Mucosa of descending colon (tissue), 3 donors: ENCODE data around the gene BOC. TPM values are rescaled to one million over a fixed set of nuclear protein-coding genes. Genes with fewer than 3 reads are reported as not detected.

ENCODE experiments used
- ATAC-seq: fragments of 200-7000 bp; cut with Tn5 transposase; one replicate; pipeline ENCODE4 v1.9.1; 2020; ENCODE audit warnings: mild to moderate bottlenecking, moderate library complexity
- DNase-seq, 3 donors: peaks; one replicate each; pipeline ENCODE4 v3.0.0-alpha.2; 2020
- H3K36me3 ChIP-seq: fragments of 200-600 bp; one replicate; pipeline ENCODE4 v1.8.0; 2021; ENCODE audit warnings: low read depth, mild to moderate bottlenecking
- H3K4me1 ChIP-seq: fragments of 200-600 bp; one replicate; pipeline ENCODE4 v1.8.0; 2021; ENCODE audit warnings: low read depth, mild to moderate bottlenecking
- H3K4me3 ChIP-seq: fragments of 200-600 bp; one replicate; pipeline ENCODE4 v1.8.0; 2021; ENCODE audit warnings: mild to moderate bottlenecking
- H3K9me3 ChIP-seq: fragments of 200-600 bp; one replicate; pipeline ENCODE4 v1.8.0; 2021; ENCODE audit warnings: mild to moderate bottlenecking
- CTCF ChIP-seq: fragments of 200-600 bp; IDR thresholded peaks from one replicate; pipeline ENCODE4 v1.8.0; 2022; ENCODE audit warnings: antibody characterized with exemption, mild to moderate bottlenecking
- intact Hi-C, 2 donors: fragments of 100-400 bp; cut with DNase I in 1 of 2; cut with micrococcal nuclease in 1 of 2; formaldehyde crosslinking; loops; one replicate each; pipeline versions ENCODE4 v1.11.0 to v1.11.1; 2022; cut with DNase I, micrococcal nuclease
- long read RNA-seq, 2 donors: library from polyadenylated mRNA; unstranded; transcript quantifications; one replicate each; pipeline ENCODE4 v2.0.0, GENCODE V29; 2019 to 2021
- total RNA-seq, 3 donors: library from RNA; stranded (reverse); fragmentation: NEBNext Ultra II Directional in 2 of 3; extraction: Animal tissue kit (Norgen Biotek cat#: 25700) in 2 of 3; gene quantifications; one replicate each; pipeline versions ENCODE4 v1.2.1 to v1.2.4, GENCODE V29; 2021 to 2023
- donor health status: DM: no; HTN: no; CAD: no; lungs with moderate emphysema.
- donor health status: DM: no; HTN: no; CAD: no.
- donor health status: DM: no; HTN: yes; CAD: no.

BOC gene, protein sequence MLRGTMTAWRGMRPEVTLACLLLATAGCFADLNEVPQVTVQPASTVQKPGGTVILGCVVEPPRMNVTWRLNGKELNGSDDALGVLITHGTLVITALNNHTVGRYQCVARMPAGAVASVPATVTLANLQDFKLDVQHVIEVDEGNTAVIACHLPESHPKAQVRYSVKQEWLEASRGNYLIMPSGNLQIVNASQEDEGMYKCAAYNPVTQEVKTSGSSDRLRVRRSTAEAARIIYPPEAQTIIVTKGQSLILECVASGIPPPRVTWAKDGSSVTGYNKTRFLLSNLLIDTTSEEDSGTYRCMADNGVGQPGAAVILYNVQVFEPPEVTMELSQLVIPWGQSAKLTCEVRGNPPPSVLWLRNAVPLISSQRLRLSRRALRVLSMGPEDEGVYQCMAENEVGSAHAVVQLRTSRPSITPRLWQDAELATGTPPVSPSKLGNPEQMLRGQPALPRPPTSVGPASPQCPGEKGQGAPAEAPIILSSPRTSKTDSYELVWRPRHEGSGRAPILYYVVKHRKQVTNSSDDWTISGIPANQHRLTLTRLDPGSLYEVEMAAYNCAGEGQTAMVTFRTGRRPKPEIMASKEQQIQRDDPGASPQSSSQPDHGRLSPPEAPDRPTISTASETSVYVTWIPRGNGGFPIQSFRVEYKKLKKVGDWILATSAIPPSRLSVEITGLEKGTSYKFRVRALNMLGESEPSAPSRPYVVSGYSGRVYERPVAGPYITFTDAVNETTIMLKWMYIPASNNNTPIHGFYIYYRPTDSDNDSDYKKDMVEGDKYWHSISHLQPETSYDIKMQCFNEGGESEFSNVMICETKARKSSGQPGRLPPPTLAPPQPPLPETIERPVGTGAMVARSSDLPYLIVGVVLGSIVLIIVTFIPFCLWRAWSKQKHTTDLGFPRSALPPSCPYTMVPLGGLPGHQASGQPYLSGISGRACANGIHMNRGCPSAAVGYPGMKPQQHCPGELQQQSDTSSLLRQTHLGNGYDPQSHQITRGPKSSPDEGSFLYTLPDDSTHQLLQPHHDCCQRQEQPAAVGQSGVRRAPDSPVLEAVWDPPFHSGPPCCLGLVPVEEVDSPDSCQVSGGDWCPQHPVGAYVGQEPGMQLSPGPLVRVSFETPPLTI
- 10 to 100 TPM in 2 of 3 donors, 1 to 10 TPM in 1; 4.9 to 70.9 (median 12.1) TPM for total RNA-seq
- long read RNA-seq, donor 1, full-length matches to known transcripts = 4 of 75 reads
- long read RNA-seq, donor 1, partial matches to known transcripts = 33 of 75 reads
- long read RNA-seq, donor 1, other reads (novel, unspliced or antisense) = 38 of 75 reads
- long read RNA-seq, donor 2, partial matches to known transcripts = 0 of 3 reads
- long read RNA-seq, donor 2, other reads (novel, unspliced or antisense) = 3 of 3 reads

DNA sequence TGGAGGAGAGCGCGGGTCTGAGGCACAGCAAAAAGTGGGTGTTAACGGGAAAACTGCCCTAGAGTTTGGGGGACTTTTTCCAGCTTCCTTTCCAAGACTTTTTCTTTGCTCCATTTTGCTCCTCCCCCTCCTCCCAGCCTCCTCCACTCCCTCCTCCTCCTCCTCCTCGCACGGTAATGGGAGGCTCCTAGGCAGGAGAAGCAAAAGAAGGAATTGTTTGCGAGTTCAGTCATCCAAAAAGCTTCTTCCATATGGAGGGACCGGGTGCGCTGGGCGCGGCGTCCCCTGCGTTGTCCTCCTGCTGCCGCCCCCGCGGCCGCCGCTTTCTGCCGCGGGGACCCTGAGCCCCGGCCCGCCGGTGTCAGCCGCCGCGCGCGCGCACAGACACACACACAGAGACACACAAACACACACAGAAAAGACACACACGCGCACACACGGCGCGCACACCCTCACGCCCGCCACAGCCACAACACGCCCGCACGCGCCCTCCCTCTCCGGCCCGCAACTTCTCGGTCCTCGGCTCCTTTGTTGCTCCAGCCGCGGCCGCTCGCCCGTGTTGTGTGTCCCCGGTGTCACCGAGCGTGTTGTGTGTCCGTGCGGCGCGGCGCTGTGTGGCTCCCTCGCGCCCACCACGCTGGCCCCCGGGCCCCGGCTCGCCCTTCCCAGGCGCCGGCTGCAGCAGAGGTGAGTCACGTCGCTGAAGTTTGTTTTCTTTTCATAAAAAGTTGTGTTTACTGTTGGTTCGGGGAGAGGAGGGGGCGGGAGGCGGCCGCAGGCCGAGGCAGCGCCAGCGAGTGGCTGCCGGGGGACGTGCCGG, at the start of gene BOC:
BOC (plus strand) TSS at position 228 of the 820 bp plus-strand sequence. CDS start 38,246 bp downstream, outside the sequence.
- Histone ChIP-seq H3K9me3 (no peaks in the 10 kb centered on the region), H3K36me3 (no peaks in the 10 kb centered on the region), H3K4me1 (peaks cover 4% of the 10 kb centered on the region), H3K4me3 (peak within 1 kb of the TSS; percentile 19)
- DNase-seq (peak in 1 of 3 donors; percentile 29), ATAC-seq (peak; percentile 62)
- TF ChIP-seq CTCF = no peak
- intact Hi-C loops = loop anchor here in 1 of 2 donors (10.0 kb wide), 2 partner anchors 63 to 67 kb away; no protein-coding TSS in a partner anchor

GRCh38 chr3:113161661-113162060, 49.7 kb upstream of the BOC start:
- no peak for TF ChIP-seq CTCF
- Histone ChIP-seq H3K9me3 (no peaks in the 10 kb centered on the region), H3K36me3 (no peaks in the 10 kb centered on the region), H3K4me3 (no peak overlapping the region), H3K4me1 (peaks cover 2% of the 10 kb centered on the region)
- intact Hi-C loops = no loop called here
- no peak for DNase-seq
- ATAC-seq = no peak

DNA sequence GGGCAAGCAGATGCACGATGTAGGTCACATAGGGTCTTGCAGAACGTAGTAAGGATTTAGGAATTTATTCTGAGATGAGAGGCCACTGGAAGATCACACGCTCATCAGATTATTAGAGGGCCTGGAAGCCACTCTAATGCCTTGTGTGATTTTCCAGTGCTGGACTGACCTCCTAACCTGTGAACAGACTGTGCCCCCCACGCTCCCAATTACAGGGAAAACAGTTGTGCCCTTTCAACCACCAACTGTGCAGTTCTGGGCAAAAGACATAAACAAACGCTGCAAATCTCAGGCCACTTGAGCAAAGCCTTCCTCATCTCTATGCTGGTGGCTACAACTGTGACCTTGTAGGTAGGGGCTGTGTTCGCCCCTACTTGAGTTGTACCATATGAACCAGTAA, 48.2 kb upstream of the BOC start:
- DNase-seq (no peak), ATAC-seq (no peak)
- no peak for TF ChIP-seq CTCF
- no peaks in the 10 kb centered on the region for H3K36me3 ChIP-seq
- intact Hi-C loops = no loop called here
- peaks cover 7% of the 10 kb centered on the region for H3K4me1 ChIP-seq
- H3K9me3 ChIP-seq = no peaks in the 10 kb centered on the region
- H3K4me3 ChIP-seq = no peak overlapping the region

GRCh38 chr3:113165841-113166240, 45.5 kb upstream of the BOC start:
- no peaks in the 10 kb centered on the region for H3K36me3 ChIP-seq
- intact Hi-C loops = no loop called here
- peaks cover 7% of the 10 kb centered on the region for H3K4me1 ChIP-seq
- TF ChIP-seq CTCF = no peak
- no peaks in the 10 kb centered on the region for H3K9me3 ChIP-seq
- no peak for ATAC-seq
- H3K4me3 ChIP-seq = no peak overlapping the region
- no peak for DNase-seq
